NOMO-1 (cell line): ENCODE data around the gene ZNF608.
A peak's percentile ranks its signal among the peaks of the same experiment; 100 is the strongest.

ENCODE experiments used
- DNase-seq, 2 experiments: peaks; one replicate each; lab custom pipeline; 2025; ENCODE audit not compliant: unreplicated experiment in 2 of 2; lab: John Stamatoyannopoulos, UW

The ZNF608 gene

DNA sequence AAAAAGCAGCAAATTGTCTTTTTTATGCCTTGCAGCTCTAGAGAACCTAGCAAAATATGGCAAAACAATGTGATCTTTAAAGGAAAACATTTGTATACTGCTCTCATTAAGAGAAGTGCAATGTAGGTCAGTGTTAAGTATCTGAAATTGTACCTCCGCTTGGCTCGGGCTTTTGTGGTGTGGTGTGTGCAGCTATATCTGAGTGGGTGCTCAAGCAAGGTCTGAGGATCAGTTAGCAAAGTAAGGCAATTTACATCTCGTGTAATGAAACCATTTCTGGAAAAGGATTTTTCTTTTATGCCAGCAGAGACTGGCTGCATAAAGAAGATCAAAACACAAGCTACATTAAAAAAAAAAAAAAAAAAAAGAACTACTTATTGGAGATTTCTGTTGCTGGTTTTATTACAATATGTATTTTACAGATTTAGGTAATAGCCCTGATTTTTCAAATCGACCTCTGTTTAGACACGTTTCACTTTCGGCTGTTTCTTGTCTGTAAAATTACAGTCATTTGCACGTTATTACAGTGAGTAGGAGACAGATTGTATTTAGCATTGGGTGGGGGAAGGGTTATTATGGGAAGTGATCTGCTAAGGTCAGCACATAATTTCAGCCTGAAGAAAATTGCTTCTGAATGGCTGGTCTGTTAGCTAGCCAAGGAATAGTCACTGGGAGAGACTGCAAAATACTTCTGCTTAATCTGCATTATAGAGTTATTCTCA is 7.9 kb upstream of the ZNF608 start:
- peak in 1 of 2 experiments; percentile 10 for DNase-seq

DNA sequence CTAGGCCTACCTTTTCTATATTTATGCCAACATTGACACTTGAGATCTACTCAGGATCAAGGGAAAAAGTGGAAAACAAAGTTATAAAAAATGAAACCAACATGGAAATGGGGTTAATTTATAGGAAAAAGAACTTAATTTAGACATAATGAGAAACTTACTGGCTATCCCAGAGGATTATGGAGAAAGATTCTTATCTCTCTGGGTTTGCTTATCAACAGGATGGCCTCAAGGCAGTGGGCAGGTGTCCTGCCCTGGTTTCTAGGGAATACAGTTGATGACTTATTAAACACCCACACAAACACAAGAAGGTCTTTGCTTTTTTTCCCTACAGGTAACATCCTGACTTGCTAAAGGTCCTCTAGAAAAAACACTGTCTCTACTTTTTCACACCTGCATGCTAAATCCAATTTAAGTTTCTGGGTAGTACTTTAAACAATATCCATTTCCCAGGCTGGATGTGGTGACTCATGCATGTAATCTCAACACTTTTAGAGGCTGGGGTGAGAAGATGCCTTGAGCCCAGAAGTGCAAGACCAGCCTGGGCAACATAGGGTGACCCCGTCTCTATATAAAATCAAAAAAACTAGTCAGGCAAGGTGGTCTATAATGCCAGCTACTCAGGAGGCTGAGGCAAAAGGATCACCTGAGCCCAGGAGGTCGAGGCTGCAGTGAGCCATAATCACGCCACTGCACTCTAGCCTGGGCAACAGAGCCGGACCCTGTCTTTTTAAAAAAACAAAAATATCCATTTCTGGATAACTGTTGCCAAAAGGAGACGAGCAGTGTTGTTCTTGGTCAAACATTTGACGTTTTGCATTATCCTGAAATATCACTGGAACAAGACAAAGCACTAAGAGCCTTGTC is 6.6 kb upstream of the ZNF608 start:
- DNase-seq, result no peak

GRCh38 chr5:124751031-124751430 is 4.6 kb upstream of the ZNF608 start:
- no peak for DNase-seq

DNA sequence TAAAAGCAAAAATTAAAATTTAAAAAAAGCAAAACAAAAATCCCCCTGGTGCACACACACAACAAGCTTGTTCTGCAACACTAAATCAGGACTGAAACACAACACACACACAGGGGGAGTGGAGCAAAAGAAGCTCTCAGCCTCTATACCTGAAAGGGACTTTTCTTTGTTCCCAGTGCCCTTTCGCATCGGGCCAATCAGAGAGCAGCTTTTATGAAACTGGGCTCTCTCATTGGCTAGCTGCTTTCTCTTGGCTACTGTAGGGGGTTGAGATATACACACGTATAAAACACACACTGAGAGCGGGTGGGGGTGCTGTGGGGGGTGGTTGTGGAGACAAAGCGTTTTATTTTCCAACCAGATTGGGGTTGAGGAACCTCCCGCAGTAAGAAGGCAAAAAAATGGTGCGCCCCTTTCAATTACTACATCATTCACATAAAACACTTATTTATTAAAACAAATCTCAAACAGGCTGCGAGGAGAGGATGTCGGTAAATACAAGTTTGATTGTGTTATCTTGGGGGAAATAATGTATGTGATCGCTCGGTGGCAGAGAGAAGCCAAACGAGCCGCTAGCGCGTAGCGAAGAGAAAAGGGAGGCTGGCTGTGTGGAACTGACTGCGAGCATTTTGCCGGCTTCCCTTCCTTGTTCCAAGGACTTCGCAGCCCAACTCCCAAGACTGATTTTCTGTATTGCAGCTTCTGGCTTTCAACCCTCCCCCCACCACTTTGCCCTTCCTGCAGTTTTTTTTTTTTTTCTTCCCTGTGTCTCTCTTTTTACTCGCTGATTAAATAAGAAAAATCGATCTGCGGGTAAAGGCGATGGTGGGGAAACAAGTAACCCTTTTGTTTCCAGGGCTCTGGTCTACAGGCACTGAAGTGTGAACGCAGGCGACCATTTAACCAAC is 2.5 kb upstream of the ZNF608 start:
- DNase-seq, result peak; percentile 29 to 55

DNA sequence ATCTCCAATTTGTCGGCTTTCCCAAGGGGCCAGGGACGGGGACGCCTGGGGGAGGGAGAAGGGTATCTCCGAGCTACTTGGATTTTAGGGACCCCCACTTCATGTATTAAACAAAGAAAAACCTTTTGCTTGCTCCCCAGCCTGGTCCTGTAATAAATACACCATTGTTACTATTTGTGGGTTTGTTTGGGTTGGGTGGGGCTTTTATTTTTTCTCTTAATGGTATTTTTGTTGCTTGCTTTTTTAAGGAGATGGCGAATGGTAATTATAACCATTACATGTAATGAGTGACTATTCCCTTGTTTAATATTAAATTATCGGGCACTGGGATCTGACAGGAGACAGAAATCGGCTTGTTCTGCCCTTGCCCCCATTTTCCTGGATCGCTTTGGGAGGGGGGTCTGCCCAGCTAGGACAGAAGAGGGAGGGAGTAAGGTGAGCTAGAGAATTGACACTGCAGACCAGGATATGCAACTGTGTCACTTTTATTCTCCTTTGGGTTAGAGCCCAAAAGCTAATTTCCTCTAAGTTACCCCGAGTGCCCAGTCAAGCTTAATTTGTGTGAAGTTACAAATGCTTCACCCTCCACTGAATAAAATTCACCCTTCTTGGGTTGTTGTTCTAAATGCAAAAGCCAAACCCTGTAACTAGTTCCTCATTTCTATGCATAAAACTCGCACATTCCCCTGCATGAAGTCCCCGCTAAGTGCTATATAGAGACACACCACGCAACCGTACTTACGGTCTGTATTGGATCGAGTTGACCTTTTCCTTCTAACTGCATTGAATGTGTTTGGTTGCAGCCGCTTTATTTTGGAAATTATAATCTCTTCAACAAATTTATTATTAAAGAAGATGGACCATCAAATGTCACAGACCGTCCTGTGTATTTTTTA is 1.6 kb upstream of the ZNF608 start:
- DNase-seq, result peak; percentile 41 to 64

DNA sequence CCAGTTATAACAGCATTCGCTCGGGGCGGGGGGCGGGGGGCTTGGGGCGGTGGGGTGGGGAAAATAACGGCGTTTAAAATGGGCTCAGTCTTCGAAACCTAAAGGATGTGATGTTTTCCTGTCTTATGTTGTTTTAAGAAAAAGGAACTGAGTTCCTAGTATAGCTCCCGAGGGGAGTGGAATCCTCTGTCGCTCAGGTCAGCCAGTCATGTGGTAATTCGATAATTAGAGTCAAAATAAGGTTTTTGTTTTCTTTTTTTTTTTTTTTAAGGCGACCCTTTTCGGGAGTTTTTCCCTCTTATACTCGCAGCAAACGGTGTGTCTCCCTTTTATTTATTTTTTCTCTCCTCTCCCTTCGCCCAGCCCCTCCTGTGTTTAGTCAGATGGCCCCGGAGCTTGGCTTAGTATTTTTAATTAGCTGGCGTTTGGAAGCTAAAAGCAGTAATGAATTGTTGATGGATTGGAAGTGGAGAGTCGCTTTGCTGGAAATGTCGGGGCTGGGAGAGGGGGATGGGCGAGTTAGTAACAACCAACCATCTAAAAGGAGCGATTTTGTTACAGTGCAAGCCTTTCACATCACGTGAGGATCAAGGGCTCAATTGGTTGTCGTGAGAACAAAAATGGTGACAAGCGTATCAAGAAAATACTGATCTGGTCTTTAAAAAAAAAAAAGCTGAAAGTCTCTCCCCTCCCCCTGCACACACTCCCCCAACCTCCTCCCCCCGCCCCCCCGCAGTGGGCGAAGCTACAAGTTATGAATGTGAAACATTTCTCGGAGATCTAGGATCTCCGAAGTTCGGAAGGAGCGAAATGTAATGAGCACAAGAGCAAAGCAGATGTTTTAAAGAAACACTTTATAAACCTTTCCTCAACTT is 714 bp upstream of the ZNF608 start:
- DNase-seq, result peak; percentile 20 to 28

DNA sequence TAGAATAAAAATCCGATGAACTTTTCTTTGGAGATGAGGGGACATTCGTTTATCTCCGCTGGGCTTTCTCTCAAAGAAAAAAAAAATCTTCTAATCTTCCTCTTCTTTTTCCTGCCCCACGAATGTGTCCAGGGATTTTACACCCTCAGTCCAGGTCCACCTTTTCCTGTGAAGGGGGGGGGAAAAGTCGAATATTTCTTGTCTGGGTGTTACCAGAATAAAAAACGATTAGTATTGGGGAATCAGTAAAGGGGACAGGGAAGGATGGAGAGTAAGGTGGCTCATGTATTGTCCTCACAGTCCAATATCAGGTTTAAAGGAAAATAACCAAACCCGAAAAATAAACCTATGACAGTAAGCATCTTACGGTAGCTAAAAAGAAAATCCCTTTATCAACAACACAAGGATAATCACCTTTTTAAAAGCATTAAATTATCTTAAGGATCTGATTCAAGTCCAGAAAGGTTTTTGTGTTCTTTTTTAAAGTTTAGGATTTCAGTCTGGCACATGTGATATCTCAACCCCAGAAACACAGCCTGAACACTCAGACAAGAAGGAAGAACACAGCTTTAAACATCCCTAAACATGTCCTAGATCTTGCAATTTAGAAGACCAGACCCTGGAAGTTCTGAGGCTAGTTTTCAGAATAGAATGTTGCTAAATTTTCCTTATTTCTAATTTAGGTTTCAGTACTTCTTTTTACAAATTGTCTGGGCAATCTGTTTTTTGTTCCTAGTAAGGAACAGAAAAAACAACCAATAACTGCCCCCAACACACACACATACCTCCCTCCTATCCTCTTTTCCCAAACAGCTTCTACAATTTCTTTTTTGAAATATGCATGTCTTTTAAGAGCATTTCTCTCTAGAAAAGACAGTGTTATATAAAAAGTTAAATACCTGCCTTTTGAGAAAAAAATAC is 1.2 kb downstream of the ZNF608 start:
- DNase-seq, result no peak

DNA sequence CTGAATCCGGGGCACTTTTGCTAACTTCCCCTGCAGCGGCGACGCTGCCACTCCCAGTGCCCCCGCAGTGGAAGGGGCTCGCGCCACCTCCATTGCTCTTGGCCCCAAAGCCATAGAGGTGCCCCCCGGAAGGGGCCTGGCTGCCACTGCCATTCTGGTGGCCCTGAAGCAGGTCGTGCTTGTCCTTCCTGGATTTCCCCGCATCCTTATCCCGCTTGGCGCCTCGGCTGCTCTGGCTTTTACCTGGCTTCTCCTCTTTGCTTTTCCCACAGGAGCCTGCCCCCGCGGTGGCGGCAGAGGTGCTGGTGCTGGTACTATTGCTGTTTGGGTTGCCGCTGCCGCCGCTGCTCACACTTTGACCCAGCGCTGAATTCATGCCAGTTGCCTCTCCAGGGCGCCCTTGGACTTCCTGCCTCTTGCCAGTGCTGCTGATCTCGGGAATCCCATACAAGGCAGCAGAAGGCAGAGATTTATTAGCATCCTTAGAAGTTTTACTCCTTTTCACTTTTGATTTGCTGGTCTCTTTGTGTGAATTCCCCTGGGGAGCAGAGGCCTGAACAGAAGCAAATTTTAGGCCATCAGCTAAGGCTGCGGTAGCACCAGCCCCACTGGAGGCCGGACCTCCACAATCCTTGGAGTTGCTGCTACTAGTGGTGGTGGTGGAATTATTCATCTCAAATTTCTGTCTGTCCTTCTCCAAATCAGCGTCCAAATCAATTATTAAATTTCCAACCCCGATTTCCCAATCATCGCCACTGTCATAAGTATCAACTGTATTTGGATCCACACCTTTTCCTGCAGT is 2.1 kb downstream of the ZNF608 start:
- no peak for DNase-seq

- no peak for DNase-seq
Observed at GRCh38 chr5:124743602-124744169, 2.8 kb downstream of the ZNF608 start.

GRCh38 chr5:124742983-124743601 is 3.3 kb downstream of the ZNF608 start:
- no peak for DNase-seq

GRCh38 chr5:124742521-124742920 is 3.9 kb downstream of the ZNF608 start:
- DNase-seq, result no peak

- DNase-seq, result no peak
Observed at GRCh38 chr5:124741711-124742496, 4.5 kb downstream of the ZNF608 start.

- peak; percentile 18 to 56 for DNase-seq
Observed at GRCh38 chr5:124740991-124741583, 5.4 kb downstream of the ZNF608 start.

GRCh38 chr5:124740071-124740470 is 6.4 kb downstream of the ZNF608 start:
- no peak for DNase-seq

- DNase-seq, result no peak
Observed at GRCh38 chr5:124739634-124740025, 6.8 kb downstream of the ZNF608 start.
